ENCODE data around the gene TAF3.

DNA sequence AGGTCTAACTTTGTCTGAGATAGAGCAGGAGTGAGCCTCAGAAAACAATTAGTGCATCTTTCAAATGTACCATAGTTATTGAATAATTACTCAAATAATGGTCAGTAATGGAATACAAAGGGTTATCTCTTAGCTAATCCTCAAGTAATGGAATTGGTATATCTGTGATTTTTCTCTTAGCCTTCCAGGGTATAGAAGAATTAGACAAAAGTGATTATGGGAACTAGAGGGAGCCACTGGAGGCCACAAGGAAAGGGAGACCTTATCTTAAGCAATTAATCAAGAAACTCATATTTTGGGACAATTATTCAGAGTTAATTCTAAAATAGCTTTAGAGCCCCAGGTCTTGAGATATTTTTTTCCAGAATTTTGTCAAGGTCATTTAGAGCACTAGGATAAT is 126.2 kb downstream of the TAF3 start:
- TF ChIP-seq EZH2phosphoT487 (IDR thresholded peaks at IDR 0.05): no peak
- no peak for TF ChIP-seq CTCF (IDR thresholded peaks at IDR 0.05)

Data from neural progenitor cell (in vitro differentiated cells).